NCI-H82 treated with DMSO at 0.1 percent for 48 hours (cell line): ENCODE measurements around the gene OR4D10.
A peak's percentile ranks its signal among the peaks of the same experiment; 100 is the strongest.
"Not testable (repeated sequence)": the region's sequence is repeated elsewhere in the genome, so short reads cannot be mapped to it uniquely, and the experiment has no call there.

Source experiments
- DNase-seq: peaks from one replicate; lab custom pipeline; 2025; ENCODE audit not compliant: unreplicated experiment; lab: John Stamatoyannopoulos, UW

OR4D10 gene

DNA sequence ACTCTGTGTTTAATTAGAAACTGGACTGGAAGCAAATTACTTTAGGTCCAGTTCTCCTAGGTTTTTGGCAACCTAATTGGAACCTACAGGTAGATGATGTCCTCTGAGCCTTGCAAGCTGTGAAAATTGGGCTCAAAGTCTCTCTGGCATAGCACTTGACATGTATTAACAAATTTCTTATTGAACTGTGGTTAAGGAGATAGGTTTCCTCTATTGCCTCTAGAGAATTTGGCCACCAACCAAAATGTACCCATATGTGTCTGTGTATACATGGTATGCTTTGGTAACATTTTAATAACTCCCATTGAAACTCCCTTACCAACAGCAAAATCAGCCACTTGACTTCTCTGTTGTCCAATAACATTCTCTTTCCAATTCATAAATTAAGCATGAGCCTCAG, at the start of gene OR4D10:
OR4D10 (plus strand) TSS at position 301 of the 400 bp plus-strand sequence. CDS start 4,115 bp downstream, outside the sequence.
- no peak for DNase-seq

DNA sequence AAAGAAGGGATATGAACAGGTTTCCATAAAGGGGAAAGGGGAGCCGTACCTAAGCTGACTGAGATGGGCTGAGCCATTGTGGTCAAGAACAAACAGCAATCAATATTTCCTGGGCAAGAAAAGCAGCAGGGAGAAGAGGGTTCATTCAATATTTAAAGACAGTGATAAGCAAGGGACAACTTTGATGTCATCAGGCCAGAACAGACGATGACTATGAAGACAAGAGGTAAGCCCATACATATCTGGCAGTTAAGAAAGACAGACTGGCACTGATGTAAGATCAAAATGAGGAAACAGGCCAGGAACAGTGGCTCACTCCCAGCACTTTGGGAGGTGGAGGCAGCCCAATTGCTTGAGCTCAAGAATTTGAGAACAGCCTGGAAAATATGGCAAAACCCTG, 49.3 kb upstream of the OR4D10 start:
- DNase-seq = no peak

DNA sequence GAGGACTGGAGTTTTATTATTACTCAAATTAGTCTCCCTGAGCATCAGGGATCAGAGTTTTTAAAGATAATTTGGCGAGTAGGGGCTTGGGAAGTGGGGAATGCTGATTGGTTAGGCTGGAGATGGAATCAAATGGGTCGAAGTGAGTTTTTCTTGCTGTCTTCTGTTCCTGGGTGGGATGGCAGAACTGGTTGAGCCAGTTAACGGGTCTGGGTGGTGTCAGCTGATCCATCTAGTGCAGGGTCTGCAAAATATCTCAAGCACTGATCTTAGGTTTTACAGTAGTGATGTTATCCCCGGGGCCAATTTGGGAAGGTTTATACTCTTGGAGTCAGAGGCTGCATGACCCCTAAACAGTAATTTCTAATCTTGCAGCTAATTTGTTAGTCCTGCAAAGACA, 48.0 kb upstream of the OR4D10 start:
- DNase-seq = no peak

DNA sequence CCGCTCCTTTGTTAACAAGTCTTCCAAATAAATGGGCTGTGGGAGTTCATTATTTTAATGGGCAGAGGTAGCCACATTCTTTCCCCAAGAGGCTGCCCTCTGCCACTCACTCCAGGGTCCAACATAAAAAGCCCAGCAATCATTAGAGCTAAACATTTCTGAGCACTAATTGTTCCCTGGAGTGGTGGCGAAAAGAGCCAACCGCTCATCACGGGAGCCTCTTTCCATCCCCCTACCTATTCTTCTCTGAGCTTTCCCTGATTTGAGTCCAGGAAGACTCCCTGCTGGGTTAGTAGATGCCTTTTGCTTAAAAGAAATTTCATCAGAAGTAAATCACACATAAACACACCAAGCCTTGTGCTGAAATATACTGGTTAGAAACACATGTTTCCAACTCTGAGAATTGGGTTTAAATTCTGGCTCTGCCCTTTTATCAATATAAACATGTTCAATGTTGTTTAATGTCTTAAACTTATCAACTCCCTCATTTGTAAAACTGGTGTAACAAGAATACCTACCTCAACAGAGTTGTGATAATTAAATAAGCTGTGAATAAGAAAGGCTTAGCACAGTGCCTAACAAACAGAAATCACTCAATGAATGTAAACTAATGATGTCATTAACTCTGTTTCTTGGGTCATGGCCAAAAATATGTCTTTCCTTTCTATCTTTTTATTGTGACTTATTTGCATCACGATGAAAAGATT, 46.6 kb upstream of the OR4D10 start, which contains the start of gene OR5A2:
OR5A2 (minus strand) TSS at position 53 of the 707 bp plus-strand sequence. CDS start 3,460 bp downstream, outside the sequence.
- DNase-seq = no peak

DNA sequence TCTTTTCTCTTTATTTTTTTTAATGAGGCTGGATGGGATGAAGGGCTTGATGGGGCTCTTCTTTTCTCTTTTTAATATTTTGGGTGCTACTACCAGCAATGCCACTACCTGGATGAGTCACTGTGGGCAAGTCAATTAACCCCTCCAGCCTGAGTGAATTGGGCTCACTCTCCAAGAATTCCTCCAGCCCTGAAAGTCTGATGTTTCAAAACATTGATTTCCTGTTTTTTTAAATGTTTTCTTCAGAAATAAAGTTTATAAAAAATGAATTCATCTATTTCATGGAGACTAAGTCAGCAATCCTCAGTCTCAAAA, 46.1 kb upstream of the OR4D10 start:
- no peak for DNase-seq

DNA sequence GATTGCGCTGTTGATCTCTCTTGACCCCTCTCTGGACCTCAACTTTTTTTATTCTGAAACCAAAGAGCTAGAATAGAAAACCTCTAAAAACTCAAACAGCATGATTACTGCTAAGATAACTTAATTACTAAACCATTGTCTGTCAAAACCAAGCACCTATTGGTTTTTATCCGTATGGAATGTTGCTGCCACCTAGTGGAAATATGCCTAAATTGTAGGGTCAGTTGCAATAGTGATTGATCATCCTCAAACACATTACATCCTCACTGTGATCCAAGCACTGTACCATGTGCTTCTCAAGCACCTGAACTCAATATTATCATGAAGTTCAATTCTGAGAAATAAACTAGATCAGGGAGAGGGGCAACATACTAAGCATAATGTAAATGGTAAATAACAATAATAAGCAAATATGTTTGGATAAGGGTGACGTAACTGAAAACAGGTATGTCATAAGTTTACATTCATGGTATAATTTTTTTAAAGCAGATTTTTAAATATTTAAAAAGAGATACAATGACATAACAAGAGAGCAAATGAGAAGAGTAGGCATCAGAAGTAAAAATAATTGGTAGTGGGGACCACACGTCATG, 43.1 kb upstream of the OR4D10 start:
- DNase-seq = peak; percentile 11

DNA sequence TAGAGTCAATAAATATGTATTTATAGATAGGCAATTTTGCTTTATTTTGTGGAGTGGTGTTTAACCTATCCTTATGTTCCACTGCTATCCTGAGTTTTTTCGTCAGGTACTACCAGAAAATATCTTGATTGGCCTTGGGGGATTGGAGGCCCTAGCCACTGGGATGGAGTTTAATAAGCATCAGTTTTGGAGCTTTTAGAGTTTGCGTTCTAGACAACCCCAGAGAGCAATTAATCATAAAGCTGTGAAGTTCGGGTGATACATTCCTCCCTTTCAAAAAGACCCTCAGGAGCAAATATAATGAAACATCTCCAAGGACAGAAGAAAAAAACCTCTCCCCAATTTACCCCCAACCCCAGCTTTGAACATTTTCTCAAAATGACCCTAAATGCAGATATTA, 36.9 kb upstream of the OR4D10 start, which contains the start of gene OR5A1:
OR5A1 (plus strand) TSS at position 301 of the 400 bp plus-strand sequence. CDS start 6,700 bp downstream, outside the sequence.
- DNase-seq = no peak

DNA sequence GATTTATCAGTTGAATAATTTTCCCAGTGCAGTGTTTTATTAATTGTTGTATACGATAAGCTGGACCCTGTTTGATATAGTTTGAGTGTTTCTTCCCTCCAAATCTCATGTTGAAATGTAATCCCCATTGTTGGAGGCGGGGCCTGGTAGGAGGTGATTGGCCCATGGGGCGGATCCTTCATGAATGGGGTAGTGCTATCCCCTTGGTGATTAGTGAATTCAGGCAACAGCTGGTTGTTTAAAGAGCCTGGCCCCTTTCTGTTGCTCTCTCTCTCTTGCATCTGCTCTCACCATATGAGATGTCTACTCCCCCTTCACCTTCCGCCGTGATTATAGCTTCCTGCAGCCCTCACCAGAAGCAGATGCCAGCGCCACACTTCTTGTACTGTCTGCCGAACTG, 35.3 kb upstream of the OR4D10 start:
- DNase-seq = peak; percentile 78

DNA sequence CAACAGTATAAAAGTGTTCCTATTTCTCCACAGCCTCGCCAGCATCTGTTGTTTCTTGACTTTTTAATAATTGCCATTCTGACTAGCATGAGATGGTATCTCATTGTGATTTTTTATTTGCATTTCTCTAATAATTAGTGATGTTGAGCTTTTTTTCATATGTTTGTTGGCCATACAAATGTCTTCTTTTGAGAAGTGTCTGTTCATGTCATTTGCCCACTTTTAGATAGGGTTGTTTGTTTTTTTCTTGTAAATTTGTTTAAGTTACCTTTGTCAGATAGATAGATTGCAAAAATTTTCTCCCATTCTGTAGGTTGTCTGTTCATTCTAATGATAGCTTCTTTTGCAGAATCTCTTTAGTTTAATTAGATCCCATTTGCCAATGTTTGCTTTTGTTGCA, 27.5 kb upstream of the OR4D10 start:
- not testable (repeated sequence) for DNase-seq

DNA sequence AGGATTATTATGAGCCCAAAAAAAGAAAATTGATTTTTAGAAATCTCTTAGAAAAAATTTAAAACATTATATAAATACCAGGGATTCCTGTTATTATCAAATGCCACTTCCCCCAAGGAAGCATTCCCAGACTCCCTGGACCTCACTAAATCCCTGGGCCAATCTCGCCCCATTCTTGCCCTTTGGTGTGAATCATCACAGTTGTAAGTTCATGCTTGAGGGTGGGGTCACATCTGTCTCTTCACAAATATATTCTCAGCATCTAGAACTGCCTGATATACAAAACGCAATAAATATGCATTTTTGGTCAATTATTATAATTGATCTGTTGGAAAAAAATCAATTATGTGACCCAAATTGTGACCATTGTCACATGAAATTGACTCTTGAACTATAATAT, 24.6 kb upstream of the OR4D10 start:
- DNase-seq = no peak

DNA sequence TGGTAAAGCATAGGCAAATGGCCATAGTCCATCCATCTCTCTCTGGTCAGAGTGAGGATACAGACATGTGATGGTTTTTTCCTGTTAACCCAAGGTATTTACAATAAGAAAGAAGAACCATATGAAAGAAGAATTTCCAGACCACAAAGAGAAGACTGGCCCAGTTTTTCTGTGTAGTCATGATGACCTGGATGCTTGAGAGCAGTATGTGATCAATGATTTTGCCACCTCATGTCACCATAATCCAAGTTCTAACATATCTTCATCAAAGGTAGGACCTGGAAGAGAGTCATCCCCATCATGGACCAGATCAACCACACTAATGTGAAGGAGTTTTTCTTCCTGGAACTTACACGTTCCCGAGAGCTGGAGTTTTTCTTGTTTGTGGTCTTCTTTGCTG, 16.5 kb upstream of the OR4D10 start, which contains the start of gene OR4D6:
OR4D6 (plus strand) TSS at position 301 of the 400 bp plus-strand sequence; CDS start at position 301, 0 bp downstream.
- no peak for DNase-seq

DNA sequence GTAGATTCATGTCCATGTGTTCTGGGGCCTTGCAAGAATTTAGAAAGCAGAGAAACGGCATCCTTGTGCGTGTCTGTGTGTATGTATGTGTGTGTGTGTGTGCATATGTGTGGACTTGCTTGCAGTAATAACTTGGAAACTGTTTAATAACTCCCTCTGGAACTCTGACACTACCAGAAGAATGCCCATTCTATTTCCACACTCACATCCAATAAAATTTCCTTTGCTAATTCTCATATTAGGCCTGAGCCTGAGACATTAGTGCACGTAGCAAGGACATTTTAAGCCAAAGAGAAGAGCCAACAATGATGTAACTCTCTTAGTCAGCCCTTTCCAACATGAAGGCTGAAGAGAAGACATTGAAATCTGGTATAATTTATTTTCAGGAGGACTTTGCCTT, 13.2 kb upstream of the OR4D10 start:
- no peak for DNase-seq

DNA sequence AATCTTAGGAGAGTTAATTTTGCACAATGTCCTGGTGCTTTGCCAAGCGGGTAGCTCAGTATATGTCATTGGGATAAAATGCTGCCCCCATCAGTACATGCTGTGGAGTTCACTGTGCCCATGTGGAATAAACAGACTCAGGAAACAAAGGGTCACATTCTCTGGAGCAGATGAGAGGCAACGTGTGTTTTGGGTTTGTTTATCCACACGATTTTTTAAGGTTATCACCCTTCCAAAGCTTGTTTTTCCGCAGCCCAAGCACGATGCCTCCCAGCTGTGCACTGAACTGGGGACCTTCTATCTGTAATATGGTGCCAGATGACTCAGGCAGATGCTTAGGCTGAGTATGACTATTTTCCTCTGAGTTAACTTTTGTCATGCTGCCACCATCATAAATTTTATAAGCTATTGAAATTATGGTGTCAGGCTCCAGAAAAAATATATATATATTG, 9.9 kb upstream of the OR4D10 start:
- no peak for DNase-seq

DNA sequence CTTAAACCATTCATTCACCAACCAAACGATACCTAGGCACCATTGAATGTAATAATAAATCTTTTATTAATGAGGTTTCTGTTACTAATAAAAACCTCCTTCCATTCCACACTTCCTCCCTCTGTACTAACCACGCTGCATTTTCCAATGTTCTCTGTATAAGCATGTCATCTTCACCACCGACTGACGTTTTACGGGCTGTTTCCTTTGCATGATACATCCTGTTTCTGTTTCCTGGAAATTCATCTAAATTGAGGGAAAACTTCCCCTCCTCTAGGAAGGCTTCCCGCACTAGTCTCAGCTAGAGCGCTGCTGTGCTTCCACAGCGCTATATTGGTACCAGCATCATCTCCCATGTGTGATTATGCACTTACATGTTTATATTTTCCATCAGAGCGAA, 2.1 kb downstream of the OR4D10 start:
- DNase-seq = no peak

DNA sequence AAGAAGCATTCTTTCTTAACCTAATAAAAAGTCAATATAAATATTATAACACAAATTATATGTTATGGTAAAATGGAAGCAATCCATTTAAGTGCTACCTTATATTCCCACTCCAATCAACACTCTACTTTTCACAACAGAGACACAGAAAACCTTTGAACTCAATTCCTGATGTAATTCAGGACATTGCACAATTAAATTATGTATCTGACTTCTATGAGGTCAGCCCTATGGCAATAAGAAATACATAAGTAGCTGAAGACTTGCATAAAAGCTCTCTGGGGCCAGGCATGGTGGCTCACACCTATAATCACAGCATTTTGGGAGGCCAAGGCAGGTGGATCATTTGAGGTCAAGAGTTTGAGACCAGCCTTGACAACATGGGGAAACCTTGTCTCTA, 6.8 kb downstream of the OR4D10 start:
- DNase-seq = no peak

DNA sequence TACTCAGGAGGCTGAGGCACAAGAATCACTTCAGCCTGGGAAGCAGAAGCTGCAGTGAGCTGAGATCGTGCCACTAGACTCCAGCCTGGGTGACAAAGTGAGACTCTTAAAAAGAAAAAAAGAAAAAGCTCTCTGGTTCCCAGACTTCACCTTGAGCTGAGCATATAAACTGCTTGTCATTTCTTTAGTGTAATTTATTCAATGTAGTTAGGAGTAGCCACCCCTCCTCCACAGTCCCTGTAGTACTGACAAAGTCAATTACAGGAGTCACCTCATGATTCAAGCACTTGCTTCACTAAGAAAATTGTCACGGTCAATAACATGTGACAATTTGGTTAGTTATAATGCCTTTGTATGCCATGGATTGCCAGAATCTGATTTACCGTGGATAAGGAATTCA, 7.2 kb downstream of the OR4D10 start:
- DNase-seq = no peak

DNA sequence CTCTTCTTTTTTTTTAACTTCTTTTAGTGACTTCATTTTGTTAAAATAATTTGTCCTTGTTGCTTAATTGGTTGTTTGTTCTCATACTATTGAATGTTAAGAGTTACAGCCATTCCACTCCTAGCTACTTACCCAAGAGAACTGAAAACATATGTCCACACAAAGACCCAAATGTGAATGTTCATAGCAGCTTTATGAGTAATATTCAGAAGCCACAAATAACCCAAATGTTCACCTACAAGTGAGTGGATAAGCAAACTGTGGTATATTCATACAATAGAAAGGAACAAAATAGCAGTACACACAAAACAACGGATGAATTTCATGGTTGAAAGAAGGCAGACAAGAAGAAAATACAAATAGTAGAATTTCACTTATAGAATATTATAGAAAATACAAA, 28.8 kb downstream of the OR4D10 start:
- DNase-seq = no peak

DNA sequence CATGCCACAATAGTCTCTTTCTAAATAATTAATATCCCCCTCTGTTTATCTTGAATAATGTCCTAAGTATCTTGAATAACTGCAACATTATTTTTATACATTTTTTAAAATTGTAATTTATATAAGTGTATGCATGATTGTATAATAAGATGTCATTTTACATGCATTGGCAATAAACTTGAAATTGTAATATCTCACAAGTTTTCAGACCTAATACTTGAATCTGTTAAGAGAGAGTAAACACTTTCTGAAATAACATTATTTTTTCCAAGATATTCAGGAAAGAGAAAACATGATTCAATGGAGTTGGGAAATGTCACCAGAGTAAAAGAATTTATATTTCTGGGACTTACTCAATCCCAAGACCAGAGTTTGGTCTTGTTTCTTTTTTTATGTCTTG, 30.2 kb downstream of the OR4D10 start, which contains the start of gene OR4D11:
OR4D11 (plus strand) TSS at position 301 of the 400 bp plus-strand sequence; CDS start at position 301, 0 bp downstream.
- no peak for DNase-seq

DNA sequence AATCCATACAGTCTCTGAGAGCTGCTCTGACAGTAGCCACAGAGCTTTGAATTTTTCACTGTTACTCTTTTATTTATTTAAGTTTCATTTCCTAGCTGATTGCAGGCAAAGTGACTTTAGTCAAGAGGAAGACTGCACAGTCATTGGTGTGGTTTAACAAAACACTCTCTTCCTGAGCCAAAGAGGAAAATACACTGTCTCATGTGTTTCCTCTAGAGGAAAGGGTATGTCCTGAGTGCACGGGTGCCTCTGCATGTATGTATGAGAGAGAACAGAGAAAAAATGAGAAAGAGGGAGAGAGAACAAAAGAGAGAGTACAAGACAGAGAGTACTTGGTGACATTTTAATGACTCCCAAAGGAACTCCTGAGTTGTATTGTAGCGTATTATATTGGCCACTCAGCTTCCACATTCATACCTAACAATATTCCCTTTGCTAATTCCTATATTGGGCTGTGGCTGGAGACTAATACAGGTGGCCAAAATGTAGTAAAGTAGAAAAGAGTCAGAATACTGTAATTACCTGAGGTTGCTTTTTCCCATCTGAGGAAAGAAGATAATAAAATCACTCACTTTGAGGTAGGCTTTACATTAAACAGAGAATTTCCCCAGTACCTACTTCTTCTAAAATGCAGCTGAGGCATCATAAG, 38.0 kb downstream of the OR4D10 start, which contains the start of gene OR4D9:
OR4D9 (plus strand) TSS at position 599 of the 649 bp plus-strand sequence. CDS start 3,374 bp downstream, outside the sequence.
- DNase-seq = no peak

DNA sequence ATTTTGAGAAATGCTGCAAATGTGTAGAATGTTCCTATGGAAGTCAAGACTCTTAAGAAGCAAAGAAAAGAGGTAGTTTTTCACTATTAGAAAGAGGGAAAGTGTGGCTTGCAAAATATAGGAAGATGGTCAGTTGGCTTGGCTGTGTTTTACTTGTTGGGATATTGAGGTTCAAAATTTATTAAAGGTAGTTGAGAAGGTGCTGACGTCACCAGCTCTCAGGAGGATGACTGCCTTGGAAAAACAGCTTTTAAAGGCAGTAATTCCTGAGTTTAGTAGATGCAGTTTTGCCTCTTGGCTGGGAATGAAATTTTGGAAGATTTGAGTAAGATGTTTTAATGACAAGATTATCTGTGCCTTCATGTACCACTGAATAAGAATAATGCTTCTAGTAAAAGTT, 38.6 kb downstream of the OR4D10 start:
- no peak for DNase-seq

DNA sequence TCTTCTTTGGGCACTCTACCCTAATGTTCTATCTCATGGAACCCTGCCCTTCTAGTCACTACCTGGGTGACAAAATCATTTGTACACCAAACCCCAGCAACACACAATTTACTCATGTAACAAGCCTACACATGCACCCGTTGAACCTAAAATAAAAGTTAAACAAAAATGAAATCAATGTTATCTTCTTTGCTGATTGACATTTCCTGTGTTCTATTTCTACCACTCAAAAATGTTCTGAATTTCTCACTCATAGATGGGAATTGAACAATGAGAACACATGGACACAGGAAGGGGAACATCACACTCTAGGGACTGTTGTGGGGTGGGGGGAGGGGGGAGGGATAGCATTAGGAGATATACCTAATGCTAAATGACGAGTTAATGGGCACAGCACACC, 47.0 kb downstream of the OR4D10 start:
- DNase-seq = not testable (repeated sequence)

DNA sequence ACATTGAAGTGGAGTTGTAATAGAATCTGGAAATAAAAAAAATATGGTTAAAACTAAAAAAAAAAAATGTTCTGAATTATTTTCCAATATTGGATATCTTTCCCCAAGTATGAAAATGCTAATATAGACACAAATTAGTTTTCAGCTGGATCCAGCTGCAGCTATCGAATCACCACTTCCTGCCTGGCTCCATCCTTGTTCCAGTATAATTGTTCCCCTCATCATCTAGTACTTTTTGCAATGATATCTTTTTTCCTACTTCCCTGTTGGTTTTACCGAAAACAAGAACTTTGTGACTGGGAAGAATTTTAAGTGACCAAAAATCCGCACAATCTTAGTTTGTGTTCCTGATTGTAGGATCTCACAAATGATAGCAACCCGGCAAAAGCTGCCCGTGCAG, 47.6 kb downstream of the OR4D10 start:
- DNase-seq = no peak
